ENCODE measurements around the gene SHFL.

DNA sequence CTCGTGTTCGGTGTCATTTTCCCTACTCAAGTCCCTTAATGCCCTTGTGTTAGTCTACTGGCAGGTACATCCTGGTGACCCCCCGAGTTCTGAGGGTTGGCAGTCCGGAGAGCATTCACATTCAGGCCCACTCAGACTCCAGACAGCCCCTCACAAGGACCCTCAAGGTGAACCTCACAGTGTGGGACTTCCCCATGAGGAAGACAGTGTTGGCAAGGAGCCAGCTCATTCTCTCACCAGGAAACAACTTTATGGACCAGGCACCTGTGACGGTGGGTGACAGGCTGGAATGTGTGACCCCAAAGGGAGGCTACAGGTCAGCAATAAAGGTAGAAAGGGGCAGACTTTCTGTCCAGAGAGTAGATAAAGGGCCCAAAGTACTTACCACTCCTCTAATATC is 48.3 kb upstream of the SHFL start:
- TF ChIP-seq, protein P1, sequence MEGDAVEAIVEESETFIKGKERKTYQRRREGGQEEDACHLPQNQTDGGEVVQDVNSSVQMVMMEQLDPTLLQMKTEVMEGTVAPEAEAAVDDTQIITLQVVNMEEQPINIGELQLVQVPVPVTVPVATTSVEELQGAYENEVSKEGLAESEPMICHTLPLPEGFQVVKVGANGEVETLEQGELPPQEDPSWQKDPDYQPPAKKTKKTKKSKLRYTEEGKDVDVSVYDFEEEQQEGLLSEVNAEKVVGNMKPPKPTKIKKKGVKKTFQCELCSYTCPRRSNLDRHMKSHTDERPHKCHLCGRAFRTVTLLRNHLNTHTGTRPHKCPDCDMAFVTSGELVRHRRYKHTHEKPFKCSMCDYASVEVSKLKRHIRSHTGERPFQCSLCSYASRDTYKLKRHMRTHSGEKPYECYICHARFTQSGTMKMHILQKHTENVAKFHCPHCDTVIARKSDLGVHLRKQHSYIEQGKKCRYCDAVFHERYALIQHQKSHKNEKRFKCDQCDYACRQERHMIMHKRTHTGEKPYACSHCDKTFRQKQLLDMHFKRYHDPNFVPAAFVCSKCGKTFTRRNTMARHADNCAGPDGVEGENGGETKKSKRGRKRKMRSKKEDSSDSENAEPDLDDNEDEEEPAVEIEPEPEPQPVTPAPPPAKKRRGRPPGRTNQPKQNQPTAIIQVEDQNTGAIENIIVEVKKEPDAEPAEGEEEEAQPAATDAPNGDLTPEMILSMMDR (IDR thresholded peaks at IDR 0.05), result no peak
- no peak for TF ChIP-seq POLR2A (IDR thresholded peaks at IDR 0.05)

Data from right lobe of liver (tissue), 4 donors.